GM21423 (cell line): ENCODE measurements around the gene IDH3G.

Source experiments
- ATAC-seq: cut with Tn5 transposase; IDR thresholded peaks from one replicate; pipeline ENCODE4 v1.9.1; 2021; ENCODE audit warnings: mild to moderate bottlenecking, moderate library complexity; ENCODE audit not compliant: unreplicated experiment

The IDH3G gene

GRCh38 chrX:153791104-153791852 is 2.9 kb downstream of the IDH3G start:
- no peak for ATAC-seq

- ATAC-seq: no peak
Measured at GRCh38 chrX:153789654-153790053, 4.5 kb downstream of the IDH3G start.

- no peak for ATAC-seq
Measured at GRCh38 chrX:153786669-153787068, 7.5 kb downstream of the IDH3G start.

- no peak for ATAC-seq
Measured at GRCh38 chrX:153784325-153784967, 9.7 kb downstream of the IDH3G start.

- ATAC-seq: no peak
Measured at GRCh38 chrX:153783378-153784013, 10.7 kb downstream of the IDH3G start.

GRCh38 chrX:153782871-153783270 is 11.3 kb downstream of the IDH3G start:
- no peak for ATAC-seq

- no peak for ATAC-seq
Measured at GRCh38 chrX:153782313-153782712, 11.9 kb downstream of the IDH3G start.

GRCh38 chrX:153781428-153782047 is 12.6 kb downstream of the IDH3G start:
- ATAC-seq: no peak

GRCh38 chrX:153780678-153781427 is 13.3 kb downstream of the IDH3G start, which contains the start of gene SRPK3:
Gene SRPK3 (plus strand): TSS chrX:153781041. CDS start chrX:153781087, 46 bp downstream.
- ATAC-seq: no peak

- no peak for ATAC-seq
Measured at GRCh38 chrX:153779891-153780677, 14.1 kb downstream of the IDH3G start.

GRCh38 chrX:153778684-153779101 is 15.5 kb downstream of the IDH3G start:
- ATAC-seq: no peak

- no peak for ATAC-seq
Measured at GRCh38 chrX:153778181-153778580, 16.0 kb downstream of the IDH3G start.

- ATAC-seq: no peak
Measured at GRCh38 chrX:153777261-153778090, 16.7 kb downstream of the IDH3G start.

GRCh38 chrX:153776611-153777045 is 17.5 kb downstream of the IDH3G start:
- ATAC-seq: no peak

- no peak for ATAC-seq
Measured at GRCh38 chrX:153776120-153776599, 18.0 kb downstream of the IDH3G start.

GRCh38 chrX:153775293-153776119 is 18.7 kb downstream of the IDH3G start:
- ATAC-seq: no peak

GRCh38 chrX:153774576-153775292 is 19.4 kb downstream of the IDH3G start:
- ATAC-seq: no peak
